ENCODE results near the gene GRID2.
A peak's percentile ranks its signal among the peaks of the same experiment; 100 is the strongest.
"Not testable (repeated sequence)": the region's sequence is repeated elsewhere in the genome, so short reads cannot be mapped to it uniquely, and the experiment has no call there.

GRID2 gene

GRCh38 chr4:93355411-93355810 is 1051.6 kb downstream of the GRID2 start:
- 96% methylated on average over 4 of the region's 4 CpGs for WGBS
- no peak overlapping the region for H3K9ac ChIP-seq (ENCODE audit: low read depth, low read length)
- H3K4me1 ChIP-seq (ENCODE audit: insufficient read depth, low read length): no peaks in the 10 kb centered on the region
- H3K27ac ChIP-seq (ENCODE audit: low read depth, low read length): no peak overlapping the region
- H3K27me3 ChIP-seq (ENCODE audit: insufficient read depth, low read length): no peaks in the 10 kb centered on the region
- H3K4me3 ChIP-seq (ENCODE audit: low read length): no peak overlapping the region
- H3K36me3 ChIP-seq (ENCODE audit: insufficient read depth, low read length): no peaks in the 10 kb centered on the region
- H3K9me3 ChIP-seq (ENCODE audit: insufficient read depth, low read depth, low read length): no peaks in the 10 kb centered on the region

GRCh38 chr4:93359586-93359985 is 1055.8 kb downstream of the GRID2 start:
- Histone ChIP-seq H3K36me3 (ENCODE audit: insufficient read depth, low read length) (no peaks in the 10 kb centered on the region), H3K9ac (ENCODE audit: low read depth, low read length) (no peak overlapping the region), H3K9me3 (ENCODE audit: insufficient read depth, low read depth, low read length) (no peaks in the 10 kb centered on the region), H3K27ac (ENCODE audit: low read depth, low read length) (no peak overlapping the region), H3K4me3 (ENCODE audit: low read length) (no peak overlapping the region), H3K4me1 (ENCODE audit: insufficient read depth, low read length) (peaks cover 8% of the 10 kb centered on the region; the same call in 1 of the 2 replicates), H3K27me3 (ENCODE audit: insufficient read depth, low read length) (no peaks in the 10 kb centered on the region)
- 95% methylated on average over 3 of the region's 3 CpGs for WGBS

- peak overlapping the region; percentile 19; the same call in 1 of the 2 replicates for H3K4me3 ChIP-seq (ENCODE audit: low read length)
- 61% methylated on average over 8 of the region's 9 CpGs for WGBS
- H3K9me3 ChIP-seq (ENCODE audit: insufficient read depth, low read depth, low read length); H3K27ac ChIP-seq (ENCODE audit: low read depth, low read length); H3K27me3 ChIP-seq (ENCODE audit: insufficient read depth, low read length); H3K9ac ChIP-seq (ENCODE audit: low read depth, low read length); H3K36me3 ChIP-seq (ENCODE audit: insufficient read depth, low read length): not testable (repeated sequence)
- H3K4me1 ChIP-seq (ENCODE audit: insufficient read depth, low read length): peaks cover 31% of the 10 kb centered on the region
Observed at GRCh38 chr4:93366169-93366755, 1062.5 kb downstream of the GRID2 start.

- H3K4me3 ChIP-seq (ENCODE audit: low read length): no peak overlapping the region
- WGBS: 84% methylated on average over 4 of the region's 4 CpGs
- no peaks in the 10 kb centered on the region for H3K36me3 ChIP-seq (ENCODE audit: insufficient read depth, low read length)
- H3K27me3 ChIP-seq (ENCODE audit: insufficient read depth, low read length): peaks cover 6% of the 10 kb centered on the region
- H3K4me1 ChIP-seq (ENCODE audit: insufficient read depth, low read length): peaks cover 22% of the 10 kb centered on the region
- H3K9ac ChIP-seq (ENCODE audit: low read depth, low read length): no peak overlapping the region
- no peak overlapping the region for H3K27ac ChIP-seq (ENCODE audit: low read depth, low read length)
- H3K9me3 ChIP-seq (ENCODE audit: insufficient read depth, low read depth, low read length): no peaks in the 10 kb centered on the region
Observed at GRCh38 chr4:93368968-93369367, 1065.2 kb downstream of the GRID2 start.

GRCh38 chr4:93370256-93370655 is 1066.5 kb downstream of the GRID2 start:
- 83% methylated on average over 6 of the region's 6 CpGs for WGBS
- Histone ChIP-seq H3K9me3 (ENCODE audit: insufficient read depth, low read depth, low read length) (no peaks in the 10 kb centered on the region), H3K36me3 (ENCODE audit: insufficient read depth, low read length) (no peaks in the 10 kb centered on the region)

GRCh38 chr4:93373893-93374860 is 1070.4 kb downstream of the GRID2 start:
- no peaks in the 10 kb centered on the region for H3K36me3 ChIP-seq (ENCODE audit: insufficient read depth, low read length)
- no peaks in the 10 kb centered on the region for H3K4me1 ChIP-seq (ENCODE audit: insufficient read depth, low read length)
- 96% methylated on average over 2 of the region's 4 CpGs for WGBS
- H3K9me3 ChIP-seq (ENCODE audit: insufficient read depth, low read depth, low read length): no peaks in the 10 kb centered on the region
- no peak overlapping the region for H3K27ac ChIP-seq (ENCODE audit: low read depth, low read length)
- no peak overlapping the region for H3K4me3 ChIP-seq (ENCODE audit: low read length)
- H3K27me3 ChIP-seq (ENCODE audit: insufficient read depth, low read length): no peaks in the 10 kb centered on the region
- H3K9ac ChIP-seq (ENCODE audit: low read depth, low read length): no peak overlapping the region

More at GRCh38 chr4:93370256-93370655, 1066.5 kb downstream of the GRID2 start:
- Histone ChIP-seq H3K9ac (ENCODE audit: low read depth, low read length) (no peak overlapping the region), H3K4me3 (ENCODE audit: low read length) (no peak overlapping the region), H3K4me1 (ENCODE audit: insufficient read depth, low read length) (peaks cover 22% of the 10 kb centered on the region), H3K27me3 (ENCODE audit: insufficient read depth, low read length) (0 out of 2 replicates have a peak, but pooled peaks cover under 1% of the 10 kb centered on the region), H3K27ac (ENCODE audit: low read depth, low read length) (no peak overlapping the region)

GRCh38 chr4:93384241-93384640 is 1080.5 kb downstream of the GRID2 start:
- Histone ChIP-seq H3K4me3 (ENCODE audit: low read length) (no peak overlapping the region), H3K9ac (ENCODE audit: low read depth, low read length) (no peak overlapping the region), H3K36me3 (ENCODE audit: insufficient read depth, low read length) (no peaks in the 10 kb centered on the region), H3K27me3 (ENCODE audit: insufficient read depth, low read length) (no peaks in the 10 kb centered on the region), H3K27ac (ENCODE audit: low read depth, low read length) (no peak overlapping the region), H3K4me1 (ENCODE audit: insufficient read depth, low read length) (no peaks in the 10 kb centered on the region), H3K9me3 (ENCODE audit: insufficient read depth, low read depth, low read length) (no peaks in the 10 kb centered on the region)
- 100% methylated on average over 1 of the region's 2 CpGs for WGBS

- H3K27ac ChIP-seq (ENCODE audit: low read depth, low read length): no peak overlapping the region
- H3K27me3 ChIP-seq (ENCODE audit: insufficient read depth, low read length): no peaks in the 10 kb centered on the region
- H3K4me3 ChIP-seq (ENCODE audit: low read length): no peak overlapping the region
- no peaks in the 10 kb centered on the region for H3K9me3 ChIP-seq (ENCODE audit: insufficient read depth, low read depth, low read length)
- H3K9ac ChIP-seq (ENCODE audit: low read depth, low read length): no peak overlapping the region
- no peaks in the 10 kb centered on the region for H3K36me3 ChIP-seq (ENCODE audit: insufficient read depth, low read length)
- WGBS: 88% methylated on average over 2 of the region's 2 CpGs
- H3K4me1 ChIP-seq (ENCODE audit: insufficient read depth, low read length): no peaks in the 10 kb centered on the region
Observed at GRCh38 chr4:93384887-93385286, 1081.1 kb downstream of the GRID2 start.

GRCh38 chr4:93394545-93395081 is 1090.8 kb downstream of the GRID2 start:
- Histone ChIP-seq H3K27me3 (ENCODE audit: insufficient read depth, low read length) (no peaks in the 10 kb centered on the region), H3K27ac (ENCODE audit: low read depth, low read length) (no peak overlapping the region), H3K4me1 (ENCODE audit: insufficient read depth, low read length) (no peaks in the 10 kb centered on the region), H3K9ac (ENCODE audit: low read depth, low read length) (no peak overlapping the region), H3K36me3 (ENCODE audit: insufficient read depth, low read length) (no peaks in the 10 kb centered on the region), H3K9me3 (ENCODE audit: insufficient read depth, low read depth, low read length) (no peaks in the 10 kb centered on the region), H3K4me3 (ENCODE audit: low read length) (no peak overlapping the region)
- 100% methylated on average over 2 of the region's 2 CpGs for WGBS

GRCh38 chr4:93396272-93396671 is 1092.5 kb downstream of the GRID2 start:
- no peak overlapping the region for H3K27ac ChIP-seq (ENCODE audit: low read depth, low read length)

GRCh38 chr4:93403571-93403970 is 1099.8 kb downstream of the GRID2 start:
- no peaks in the 10 kb centered on the region for H3K36me3 ChIP-seq (ENCODE audit: insufficient read depth, low read length)
- H3K4me1 ChIP-seq (ENCODE audit: insufficient read depth, low read length): peaks cover 19% of the 10 kb centered on the region
- no peak overlapping the region for H3K4me3 ChIP-seq (ENCODE audit: low read length)
- peaks cover 21% of the 10 kb centered on the region for H3K27me3 ChIP-seq (ENCODE audit: insufficient read depth, low read length)
- 100% methylated on average over 1 of the region's 1 CpG for WGBS
- H3K9ac ChIP-seq (ENCODE audit: low read depth, low read length): no peak overlapping the region
- H3K9me3 ChIP-seq (ENCODE audit: insufficient read depth, low read depth, low read length): no peaks in the 10 kb centered on the region
- no peak overlapping the region for H3K27ac ChIP-seq (ENCODE audit: low read depth, low read length)

More at GRCh38 chr4:93396272-93396671, 1092.5 kb downstream of the GRID2 start:
- no peak overlapping the region for H3K9ac ChIP-seq (ENCODE audit: low read depth, low read length)
- no peaks in the 10 kb centered on the region for H3K9me3 ChIP-seq (ENCODE audit: insufficient read depth, low read depth, low read length)
- no peaks in the 10 kb centered on the region for H3K4me1 ChIP-seq (ENCODE audit: insufficient read depth, low read length)
- no peaks in the 10 kb centered on the region for H3K36me3 ChIP-seq (ENCODE audit: insufficient read depth, low read length)
- WGBS: no CpG with 5 or more reads among the region's 1 CpG
- H3K27me3 ChIP-seq (ENCODE audit: insufficient read depth, low read length): no peaks in the 10 kb centered on the region
- H3K4me3 ChIP-seq (ENCODE audit: low read length): no peak overlapping the region
